Measurements from ENCODE around the gene FOXRED1. TPM values are rescaled to one million over a fixed set of nuclear protein-coding genes. Genes with fewer than 3 reads are reported as not detected.

Gene FOXRED1
- total RNA-seq (10 to 100 TPM; 19.9 to 25.4 TPM), polyA plus RNA-seq (10 to 100 TPM in 1 of 2 donors, 1 to 10 TPM in 1; 9.6 to 26.5 TPM)
- long read RNA-seq, donor 1, transcript FOXRED1-201 (11 exons, 1,970 nt): major isoform, 26 of 47 reads
- long read RNA-seq, donor 1, partial matches to known transcripts: 2 of 47 reads
- long read RNA-seq, donor 1, other reads (novel, unspliced or antisense): 17 of 47 reads
- long read RNA-seq, donor 2, partial matches to known transcripts: 1 of 9 reads
- long read RNA-seq, donor 2, other reads (novel, unspliced or antisense): 4 of 9 reads

DNA sequence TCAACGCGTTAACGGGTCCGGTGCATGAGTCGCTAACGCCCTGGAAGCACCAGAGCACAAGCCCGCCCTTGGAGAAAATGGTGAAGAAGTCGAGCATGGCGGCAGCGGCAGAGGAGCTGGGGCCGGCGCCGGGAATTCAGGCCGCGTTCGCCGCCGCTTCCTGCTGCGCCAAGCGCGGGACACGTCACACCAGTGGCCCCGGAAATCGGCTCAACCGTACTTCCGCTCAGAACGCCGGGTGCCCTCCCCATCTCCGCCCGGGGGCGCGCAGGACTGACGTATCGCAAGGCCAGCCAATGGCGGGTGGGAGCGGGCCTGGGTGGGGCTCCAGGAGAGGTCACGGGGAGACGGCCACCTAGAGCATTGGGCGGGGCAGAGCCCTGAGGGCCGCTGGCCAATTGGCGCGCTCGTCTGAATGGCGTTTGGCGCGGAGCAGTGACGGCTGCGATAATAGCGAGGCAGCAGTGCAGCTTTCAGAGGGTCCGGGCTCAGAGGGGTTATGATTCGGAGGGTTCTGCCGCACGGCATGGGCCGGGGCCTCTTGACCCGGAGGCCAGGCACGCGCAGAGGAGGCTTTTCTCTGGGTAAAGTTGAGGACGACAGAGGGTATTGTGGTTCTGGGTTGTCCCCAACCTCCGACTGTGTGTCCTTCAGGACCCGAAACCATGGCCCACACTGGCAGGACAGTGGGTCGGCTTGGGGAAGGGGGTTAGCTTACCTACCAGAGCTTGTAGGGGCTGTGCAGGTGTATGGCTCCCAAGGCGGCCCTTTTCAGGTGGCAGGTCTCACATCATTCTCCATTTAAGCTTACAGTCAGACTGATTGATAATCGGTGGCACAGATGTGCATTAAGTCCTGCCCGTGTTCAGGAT is at the start of gene FOXRED1, which contains the start of gene SRPRA:
TSS of gene FOXRED1 (plus strand) at position 447 of the 872 bp plus-strand sequence. CDS start at position 500, 53 bp downstream.
TSS of gene SRPRA (minus strand) at position 188 of the 872 bp plus-strand sequence. CDS start at position 97, 91 bp downstream.
- H3K27me3 ChIP-seq (ENCODE audit: control insufficient read depth in 1 of 2, insufficient read depth in 2 of 2, low read length in 1 of 2): no peaks in the 10 kb centered on the region
- DNase-seq (peak; percentile 100), ATAC-seq (ENCODE audit: low FRiP score) (peak; percentile 100)
- WGBS, 2 donors: 1% methylated on average over 62 to 64 of the region's 64 CpGs
- peaks cover 0 to 12% of the 10 kb centered on the region in 2 donors for H3K36me3 ChIP-seq (ENCODE audit: control insufficient read depth in 1 of 2, insufficient read depth in 2 of 2, low read length in 1 of 2)
- H3K9me3 ChIP-seq (ENCODE audit: control insufficient read depth, low read length): no peaks in the 10 kb centered on the region
- peaks cover 0 to 5% of the 10 kb centered on the region in 2 donors for H3K4me1 ChIP-seq (ENCODE audit: control insufficient read depth in 1 of 2, insufficient read depth in 2 of 2, low read length in 2 of 2)
- H3K27ac ChIP-seq (ENCODE audit: low read depth in 1 of 2, low read length in 2 of 2): peak within 1 kb of the TSS in 1 of 2 donors; percentile 77
- peak within 1 kb of the TSS; percentile 86 to 93 for H3K4me3 ChIP-seq (ENCODE audit: low read length in 2 of 2)
- intact Hi-C loops (cut with DNase I): loop anchor here in 1 of 2 donors (2.0 to 5.0 kb wide), 2 partner anchors 14 to 57 kb away; partner anchors contain the start of genes FAM118B, RPUSD4 and TIRAP

DNA sequence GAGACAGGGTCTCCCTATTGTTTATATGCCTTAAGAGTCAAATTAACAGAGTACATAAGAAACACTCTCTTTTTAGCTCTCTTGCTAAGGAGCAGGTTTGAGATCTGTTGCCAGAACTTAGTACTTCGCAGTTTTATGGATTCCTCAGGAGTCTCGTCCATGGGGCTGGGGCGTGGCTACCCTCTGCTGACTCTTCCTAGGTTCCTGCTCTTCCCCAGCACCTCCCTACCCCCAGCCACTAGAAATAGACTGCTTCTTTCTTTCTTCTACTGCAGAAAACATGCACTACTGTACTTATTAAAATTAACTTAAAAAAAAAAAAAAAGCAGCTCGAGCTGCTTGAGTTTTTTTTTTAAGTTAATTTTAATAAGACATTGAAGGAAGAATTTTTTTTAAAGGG is 49.4 kb upstream of the FOXRED1 start:
- intact Hi-C loops (cut with DNase I): loop anchor here in 1 of 2 donors (10.0 kb wide), 1 partner anchor 625 kb away; the partner anchor contains the start of gene STT3A
- Histone ChIP-seq H3K9me3 (ENCODE audit: control insufficient read depth, low read length) (no peaks in the 10 kb centered on the region), H3K4me3 (ENCODE audit: low read length in 2 of 2) (no peak overlapping the region), H3K27me3 (ENCODE audit: control insufficient read depth in 1 of 2, insufficient read depth in 2 of 2, low read length in 1 of 2) (no peaks in the 10 kb centered on the region), H3K27ac (ENCODE audit: low read depth in 1 of 2, low read length in 2 of 2) (no peak overlapping the region), H3K4me1 (ENCODE audit: control insufficient read depth in 1 of 2, insufficient read depth in 2 of 2, low read length in 2 of 2) (no peaks in the 10 kb centered on the region), H3K36me3 (ENCODE audit: control insufficient read depth in 1 of 2, insufficient read depth in 2 of 2, low read length in 1 of 2) (no peaks in the 10 kb centered on the region)
- no peak for ATAC-seq (ENCODE audit: low FRiP score)
- DNase-seq: no peak
- 75 to 83% methylated on average over 4 of the region's 4 CpGs for WGBS, 2 donors

DNA sequence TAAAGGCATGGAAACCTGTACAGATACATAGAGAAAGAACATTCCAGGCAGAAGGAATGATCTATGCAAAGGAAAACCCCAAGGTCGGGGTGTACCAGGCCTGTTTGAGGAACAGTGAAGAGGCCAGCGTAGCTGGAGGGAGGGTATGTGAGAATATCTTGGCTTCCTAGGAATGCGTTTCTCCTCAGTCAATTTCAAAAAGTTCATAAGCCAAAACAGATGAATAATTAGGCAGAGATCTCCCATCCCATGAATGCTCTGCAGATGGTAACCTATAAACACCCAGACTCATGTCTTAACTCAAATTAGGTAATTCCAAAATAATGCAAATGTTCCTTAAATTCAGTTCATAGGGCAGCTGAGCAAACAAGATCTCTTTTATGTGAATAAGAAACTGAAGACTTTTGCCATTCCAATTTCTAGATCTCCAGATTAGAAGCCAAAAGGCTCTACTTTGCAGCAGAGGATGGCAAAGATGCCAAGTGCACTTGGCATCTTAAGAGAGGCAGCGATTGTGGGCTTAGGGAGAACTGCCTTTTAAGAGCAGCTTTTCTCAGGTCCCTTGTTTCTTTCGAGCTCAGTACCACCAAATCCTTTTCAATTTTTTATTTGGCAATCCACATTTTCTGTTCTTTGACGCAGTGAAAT is 44.2 kb upstream of the FOXRED1 start:
- DNase-seq: no peak
- Histone ChIP-seq H3K4me1 (ENCODE audit: control insufficient read depth in 1 of 2, insufficient read depth in 2 of 2, low read length in 2 of 2) (no peaks in the 10 kb centered on the region), H3K27me3 (ENCODE audit: control insufficient read depth in 1 of 2, insufficient read depth in 2 of 2, low read length in 1 of 2) (no peaks in the 10 kb centered on the region), H3K36me3 (ENCODE audit: control insufficient read depth in 1 of 2, insufficient read depth in 2 of 2, low read length in 1 of 2) (peaks cover 0 to under 1% of the 10 kb centered on the region in 2 donors), H3K4me3 (ENCODE audit: low read length in 2 of 2) (no peak overlapping the region), H3K9me3 (ENCODE audit: control insufficient read depth, low read length) (no peaks in the 10 kb centered on the region), H3K27ac (ENCODE audit: low read depth in 1 of 2, low read length in 2 of 2) (no peak overlapping the region)
- intact Hi-C loops (cut with DNase I): no loop called here
- no peak for ATAC-seq (ENCODE audit: low FRiP score)
- WGBS, 2 donors: 76 to 82% methylated on average over 6 of the region's 6 CpGs

DNA sequence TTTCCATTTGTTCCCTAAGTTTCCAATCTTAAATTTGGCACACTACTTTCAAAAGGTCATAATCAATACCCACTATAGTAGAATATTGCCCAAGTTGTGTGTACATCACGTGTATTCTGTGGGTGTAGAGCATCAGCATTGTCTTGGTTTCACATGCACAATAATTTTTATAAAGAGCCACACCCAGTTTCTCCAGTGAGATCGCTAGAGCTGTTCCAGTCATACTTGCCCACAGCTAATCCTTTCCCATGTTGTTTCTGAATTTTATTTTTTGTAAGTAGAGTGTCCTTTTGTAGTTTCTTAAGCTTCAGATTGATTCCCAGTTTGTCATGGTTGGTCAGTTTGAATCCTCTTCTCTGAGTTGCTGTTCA is 43.7 kb upstream of the FOXRED1 start:
- Histone ChIP-seq H3K27me3 (ENCODE audit: control insufficient read depth in 1 of 2, insufficient read depth in 2 of 2, low read length in 1 of 2) (no peaks in the 10 kb centered on the region), H3K36me3 (ENCODE audit: control insufficient read depth in 1 of 2, insufficient read depth in 2 of 2, low read length in 1 of 2) (peaks cover 0 to 3% of the 10 kb centered on the region in 2 donors), H3K4me1 (ENCODE audit: control insufficient read depth in 1 of 2, insufficient read depth in 2 of 2, low read length in 2 of 2) (no peaks in the 10 kb centered on the region), H3K4me3 (ENCODE audit: low read length in 2 of 2) (no peak overlapping the region), H3K9me3 (ENCODE audit: control insufficient read depth, low read length) (no peaks in the 10 kb centered on the region), H3K27ac (ENCODE audit: low read depth in 1 of 2, low read length in 2 of 2) (no peak overlapping the region)
- DNase-seq: no peak
- intact Hi-C loops (cut with DNase I): no loop called here
- 88 to 93% methylated on average over 2 of the region's 2 CpGs for WGBS, 2 donors
- ATAC-seq (ENCODE audit: low FRiP score): no peak

DNA sequence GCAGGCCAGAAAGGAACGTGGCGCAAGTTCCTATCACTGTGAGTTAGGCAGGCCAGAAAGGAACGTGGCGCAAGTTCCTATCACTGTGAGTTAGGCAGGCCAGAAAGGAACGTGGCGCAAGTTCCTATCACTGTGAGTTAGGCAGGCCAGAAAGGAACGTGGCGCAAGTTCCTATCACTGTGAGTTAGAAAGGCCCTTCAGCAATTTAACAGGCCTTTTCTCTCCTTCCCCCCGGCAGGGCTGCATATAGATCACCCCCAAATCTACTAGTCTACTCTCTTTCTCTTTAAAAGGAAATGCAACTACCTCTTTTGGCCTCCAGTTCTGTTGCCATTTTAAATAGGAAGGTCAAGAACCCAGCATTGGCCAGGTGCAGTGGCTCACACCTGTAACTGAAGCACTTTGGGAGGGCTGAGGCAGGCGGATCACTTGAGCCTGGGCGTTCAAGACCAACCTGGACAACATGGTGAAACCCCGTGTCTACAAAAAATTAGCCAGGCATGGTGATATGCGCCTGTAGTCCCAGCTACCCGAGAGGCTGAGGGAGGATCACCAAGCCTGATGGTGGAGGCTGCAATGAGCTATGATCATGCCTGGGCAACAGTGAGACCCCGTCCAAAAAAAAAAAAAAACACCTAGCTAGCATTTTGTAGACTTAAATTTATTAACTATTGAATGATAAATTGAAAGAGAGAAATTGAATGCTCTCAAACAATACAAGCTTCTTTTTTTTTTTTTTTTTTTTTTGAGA is 42.4 kb upstream of the FOXRED1 start:
- no peak for DNase-seq
- no peaks in the 10 kb centered on the region for H3K27me3 ChIP-seq (ENCODE audit: control insufficient read depth in 1 of 2, insufficient read depth in 2 of 2, low read length in 1 of 2)
- H3K9me3 ChIP-seq (ENCODE audit: control insufficient read depth, low read length): no peaks in the 10 kb centered on the region
- 96 to 97% methylated on average over 10 to 11 of the region's 15 CpGs for WGBS, 2 donors
- peaks cover 0 to 3% of the 10 kb centered on the region in 2 donors for H3K36me3 ChIP-seq (ENCODE audit: control insufficient read depth in 1 of 2, insufficient read depth in 2 of 2, low read length in 1 of 2)
- no peak for ATAC-seq (ENCODE audit: low FRiP score)
- H3K4me3 ChIP-seq (ENCODE audit: low read length in 2 of 2): no peak overlapping the region
- no peak overlapping the region for H3K27ac ChIP-seq (ENCODE audit: low read depth in 1 of 2, low read length in 2 of 2)
- intact Hi-C loops (cut with DNase I): no loop called here
- H3K4me1 ChIP-seq (ENCODE audit: control insufficient read depth in 1 of 2, insufficient read depth in 2 of 2, low read length in 2 of 2): no peaks in the 10 kb centered on the region

DNA sequence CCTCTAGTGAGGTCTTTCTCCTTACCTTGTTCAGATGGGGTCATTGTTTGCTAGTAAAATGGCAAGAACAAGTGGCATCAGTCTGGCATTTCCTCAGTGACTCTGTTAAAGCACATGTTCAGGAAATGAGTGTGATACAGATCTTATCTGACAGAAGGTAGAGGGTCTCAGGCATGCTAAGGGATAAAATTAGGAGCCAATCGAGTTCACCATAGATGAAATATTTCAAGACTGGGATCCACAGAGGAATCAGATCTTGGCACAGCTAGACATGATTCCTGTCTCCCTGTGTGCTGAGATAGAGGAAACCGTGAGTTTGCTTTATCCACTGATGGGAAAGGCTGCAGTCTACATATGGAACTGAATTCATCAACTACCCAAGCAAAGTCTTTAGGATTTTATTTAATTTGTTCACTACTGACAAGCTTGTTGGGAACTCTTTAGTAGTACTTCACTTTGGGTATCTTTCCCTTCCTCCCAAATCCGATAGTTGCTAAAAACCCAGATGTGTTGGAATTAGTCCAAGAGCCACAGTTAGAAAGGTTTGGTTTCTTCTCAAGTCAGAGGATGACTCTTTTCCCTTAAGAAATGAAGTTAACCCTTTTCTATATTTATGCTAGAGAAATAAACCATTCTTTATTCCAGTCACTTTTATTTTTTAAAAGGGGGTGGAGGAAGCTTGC is 39.0 kb upstream of the FOXRED1 start:
- no peaks in the 10 kb centered on the region for H3K27me3 ChIP-seq (ENCODE audit: control insufficient read depth in 1 of 2, insufficient read depth in 2 of 2, low read length in 1 of 2)
- H3K36me3 ChIP-seq (ENCODE audit: control insufficient read depth in 1 of 2, insufficient read depth in 2 of 2, low read length in 1 of 2): peaks cover 0 to 3% of the 10 kb centered on the region in 2 donors
- DNase-seq: no peak
- H3K27ac ChIP-seq (ENCODE audit: low read depth in 1 of 2, low read length in 2 of 2): no peak overlapping the region
- 49 to 50% methylated on average over 3 of the region's 3 CpGs for WGBS, 2 donors
- H3K4me1 ChIP-seq (ENCODE audit: control insufficient read depth in 1 of 2, insufficient read depth in 2 of 2, low read length in 2 of 2): no peaks in the 10 kb centered on the region
- intact Hi-C loops (cut with DNase I): no loop called here
- H3K4me3 ChIP-seq (ENCODE audit: low read length in 2 of 2): no peak overlapping the region
- no peaks in the 10 kb centered on the region for H3K9me3 ChIP-seq (ENCODE audit: control insufficient read depth, low read length)
- no peak for ATAC-seq (ENCODE audit: low FRiP score)

DNA sequence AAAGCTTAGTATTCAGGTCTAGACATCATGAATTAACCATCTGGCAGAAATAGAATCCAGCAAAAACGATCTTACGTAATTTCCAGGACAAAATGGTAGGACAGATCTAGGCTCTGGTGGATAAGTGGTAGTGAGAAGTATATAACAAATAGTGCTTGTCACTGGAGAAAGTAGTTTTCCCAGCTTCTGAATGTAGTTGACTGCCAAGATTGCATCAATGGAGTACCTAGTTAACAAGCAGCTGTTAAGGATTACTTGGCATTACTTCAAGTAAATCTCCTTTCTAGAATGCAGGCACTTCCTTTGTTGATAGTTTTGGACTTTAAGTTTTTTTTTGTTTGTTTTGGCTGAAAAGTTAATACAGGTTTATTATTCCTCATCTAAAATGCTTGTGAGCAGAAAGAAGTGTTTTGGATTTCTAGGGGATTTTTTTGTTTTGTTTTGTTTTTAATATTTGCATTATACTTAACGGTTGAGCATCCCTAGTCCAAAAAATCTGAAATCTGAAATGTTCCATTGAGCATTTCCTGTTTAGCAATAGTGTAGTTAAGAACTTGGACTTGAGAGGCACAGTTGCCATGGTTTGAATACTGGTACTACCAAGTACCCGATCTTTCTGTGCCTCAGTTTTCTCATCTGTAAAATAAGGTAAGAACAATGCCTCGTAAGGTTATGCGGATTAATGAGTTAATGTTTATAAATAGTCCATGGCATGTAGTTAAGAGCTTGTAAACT is 37.1 kb upstream of the FOXRED1 start:
- Histone ChIP-seq H3K36me3 (ENCODE audit: control insufficient read depth in 1 of 2, insufficient read depth in 2 of 2, low read length in 1 of 2) (peaks cover 0 to 3% of the 10 kb centered on the region in 2 donors), H3K4me3 (ENCODE audit: low read length in 2 of 2) (no peak overlapping the region), H3K9me3 (ENCODE audit: control insufficient read depth, low read length) (no peaks in the 10 kb centered on the region), H3K4me1 (ENCODE audit: control insufficient read depth in 1 of 2, insufficient read depth in 2 of 2, low read length in 2 of 2) (no peaks in the 10 kb centered on the region), H3K27me3 (ENCODE audit: control insufficient read depth in 1 of 2, insufficient read depth in 2 of 2, low read length in 1 of 2) (no peaks in the 10 kb centered on the region), H3K27ac (ENCODE audit: low read depth in 1 of 2, low read length in 2 of 2) (no peak overlapping the region)
- intact Hi-C loops (cut with DNase I): no loop called here
- WGBS, 2 donors: 75 to 78% methylated on average over 6 of the region's 6 CpGs
- ATAC-seq (ENCODE audit: low FRiP score): no peak
- DNase-seq: no peak

Data from aorta (tissue), 5 donors.